K562 (cell line): ENCODE data around the gene GPM6B. TPM values are rescaled to one million over a fixed set of nuclear protein-coding genes. Genes with fewer than 3 reads are reported as not detected.

Source experiments
- ATAC-seq: fragments of 200-7000 bp; cut with Tn5 transposase; 3 replicates; pipeline ENCODE4 v1.9.1; 2020; ENCODE audit warnings: moderate library complexity
- BruUV-seq: library from RNA; stranded (reverse); fragments of 400-500 nt; replicated peaks from 2 replicates; lab custom pipeline; 2021; lab: Mats Ljungman, UMichigan
- CTCF ChIA-PET: fragments of 300-600 bp; formaldehyde crosslinking; extraction: SDS; loops from one replicate; lab custom pipeline; 2021; ENCODE audit warnings: low intra/inter-chr PET ratio; lab: Yijun Ruan, JAX
- POLR2A ChIA-PET: fragments of 300-600, 350-650 bp; sonication (Branson Sonifier 250); formaldehyde crosslinking; extraction: SDS; loops from one replicate; lab custom pipeline; 2021; ENCODE audit warnings: antibody characterized with exemption, inconsistent platforms; lab: Yijun Ruan, JAX
- DNase-seq, 4 experiments: peaks; one replicate each; pipeline versions ENCODE4 v3.0.0 to v3.0.0-alpha.2; 2011 to 2018; ENCODE audit warnings: low spot score in 3 of 4, mixed read lengths in 3 of 4; ENCODE audit errors: extremely low read depth in 1 of 4
- FAIRE-seq: peaks from 2 replicates; lab custom pipeline; 2011; peaks lifted over from hg19 to GRCh38; lab: Jason Lieb, UNC
- H2AFZ ChIP-seq: 2 replicates; pipeline ENCODE4 v1.6.0; 2011; ENCODE audit warnings: low read depth, low read length, control low read depth, inconsistent platforms
- H3K27ac ChIP-seq: fragments of 200-600 bp; 3 replicates; pipeline ENCODE4 v1.8.0; 2011; ENCODE audit warnings: low read depth, mild to moderate bottlenecking, control low read depth, inconsistent platforms, low read length, moderate library complexity, mixed read lengths; ENCODE audit errors: extremely low read depth
- H3K27me3 ChIP-seq, 2 experiments: fragments of 300-600 bp in 1 of 2; 2 replicates in 1 of 2; 3 replicates in 1 of 2; pipeline versions ENCODE4 v1.6.0 to v1.8.0; 2011; ENCODE audit warnings: inconsistent platforms in 2 of 2, low read length in 2 of 2, mild to moderate bottlenecking in 1 of 2, mixed read lengths in 1 of 2, moderate library complexity in 1 of 2; ENCODE audit not compliant: control insufficient read depth in 2 of 2, insufficient read depth in 2 of 2
- H3K36me3 ChIP-seq: fragments of 300-600 bp; 3 replicates; pipeline ENCODE4 v1.8.0; 2011; ENCODE audit warnings: mild to moderate bottlenecking, low read length, inconsistent platforms; ENCODE audit not compliant: control insufficient read depth, insufficient read depth
- H3K4me1 ChIP-seq, 2 experiments: fragments of 200-600 bp in 1 of 2; replicated peaks in 1 of 2; 2 replicates in 1 of 2; 3 replicates in 1 of 2; pipeline versions ENCODE4 v1.5.1 to v1.8.0; 2011; ENCODE audit warnings: inconsistent platforms in 2 of 2, low read length in 2 of 2, mild to moderate bottlenecking in 1 of 2, mixed read lengths in 1 of 2, moderate library complexity in 1 of 2; ENCODE audit not compliant: control insufficient read depth in 2 of 2, insufficient read depth in 2 of 2
- H3K4me2 ChIP-seq: 2 replicates; pipeline ENCODE4 v1.6.1; 2011; ENCODE audit warnings: low read length, control low read depth, inconsistent platforms, mixed read lengths; ENCODE audit not compliant: insufficient read depth
- H3K4me3 ChIP-seq: fragments of 200-600 bp; sonication (generic), shearing (Covaris generic); 2 replicates; pipeline ENCODE4 v1.5.1; 2016; ENCODE audit warnings: control low read depth, inconsistent platforms
- H3K79me2 ChIP-seq: fragments of 200-600 bp; 3 replicates; pipeline ENCODE4 v1.8.0; 2011; ENCODE audit warnings: low read length, inconsistent platforms; ENCODE audit not compliant: control insufficient read depth, insufficient read depth
- H3K9ac ChIP-seq, 2 experiments: 2 replicates each; pipeline versions ENCODE4 v1.6.0 to v1.6.1; 2011; ENCODE audit warnings: low read depth in 2 of 2, low read length in 2 of 2, control low read depth in 1 of 2, inconsistent platforms in 1 of 2, mild to moderate bottlenecking in 1 of 2, mixed read lengths in 1 of 2; ENCODE audit not compliant: insufficient read depth in 1 of 2
- H3K9me1 ChIP-seq: one replicate; pipeline ENCODE4 v1.6.0; 2011; ENCODE audit warnings: inconsistent platforms, mild to moderate bottlenecking, low read length, moderate library complexity; ENCODE audit not compliant: control insufficient read depth, insufficient read depth
- H3K9me3 ChIP-seq: replicated peaks from 2 replicates; pipeline ENCODE4 v1.5.1; 2011; ENCODE audit warnings: low read depth, low read length, inconsistent platforms; ENCODE audit not compliant: control insufficient read depth, insufficient read depth
- H4K20me1 ChIP-seq: replicated peaks from 2 replicates; pipeline ENCODE4 v1.6.1; 2011; ENCODE audit warnings: low read length, inconsistent platforms, mixed read lengths; ENCODE audit not compliant: control insufficient read depth, insufficient read depth
- BRCA1 ChIP-seq, 2 experiments: fragments of 450-650 bp in 1 of 2; sonication (generic) in 1 of 2; formaldehyde crosslinking in 1 of 2; IDR thresholded peaks; 2 replicates each; pipeline versions ENCODE4 v1.5.0 to v1.6.1; 2017 to 2020; ENCODE audit warnings: mild to moderate bottlenecking in 1 of 2, missing genetic modification reagents in 1 of 2
- CBFB ChIP-seq: sonication (generic); formaldehyde crosslinking; IDR thresholded peaks from 2 replicates; pipeline ENCODE4 v1.4.0; 2020; ENCODE audit warnings: mild to moderate bottlenecking, missing genetic modification reagents
- FOS ChIP-seq: IDR thresholded peaks from 3 replicates; pipeline ENCODE4 v1.6.1; 2011; ENCODE audit not compliant: insufficient read length; ENCODE audit errors: extremely low read depth
- FUS ChIP-seq: fragments of 200-400 bp; formaldehyde crosslinking; optimal IDR thresholded peaks from 2 replicates; pipeline ENCODE3; 2017; ENCODE audit warnings: low read depth, low read length
- LEF1 ChIP-seq: fragments of 450-650 bp; IDR thresholded peaks from 2 replicates; pipeline ENCODE4 v1.6.1; 2016; ENCODE audit warnings: mild to moderate bottlenecking
- RAD51 ChIP-seq: fragments of 450-650 bp; IDR thresholded peaks from 2 replicates; pipeline ENCODE4 v1.7.1; 2016; ENCODE audit warnings: low read depth, mild to moderate bottlenecking, borderline replicate concordance
- SRF ChIP-seq, 2 experiments: fragments of 250-450, 450-650 bp in 1 of 2; sonication (Bioruptor Pico) in 1 of 2; sonication (generic) in 1 of 2; formaldehyde crosslinking; IDR thresholded peaks; 2 replicates each; pipeline versions ENCODE4 v1.5.0 to v1.5.1; 2020 to 2022; ENCODE audit warnings: mild to moderate bottlenecking in 1 of 2, missing genetic modification reagents in 1 of 2
- SRSF9 ChIP-seq: fragments of 200-400 bp; formaldehyde crosslinking; IDR thresholded peaks from 2 replicates; pipeline ENCODE4 v1.6.1; 2017; ENCODE audit warnings: low read depth, low read length, borderline replicate concordance
- TBP ChIP-seq: optimal IDR thresholded peaks from 2 replicates; pipeline ENCODE3; 2011; ENCODE audit warnings: low read depth, low read length, improper control_type of control experiment
- TGIF2 ChIP-seq: sonication (generic); formaldehyde crosslinking; IDR thresholded peaks from 2 replicates; pipeline ENCODE4 v1.8.1; 2022; ENCODE audit warnings: mild to moderate bottlenecking, missing genetic modification reagents, moderate library complexity
- YBX1 ChIP-seq: fragments of 450-650 bp; IDR thresholded peaks from 2 replicates; pipeline ENCODE4 v1.7.1; 2016; ENCODE audit warnings: mild to moderate bottlenecking
- ZBTB8A ChIP-seq: fragments of 450-650 bp; IDR thresholded peaks from 2 replicates; pipeline ENCODE4 v1.6.1; 2018; ENCODE audit warnings: mild to moderate bottlenecking, moderate library complexity; ENCODE audit not compliant: partially characterized antibody
- WGBS: fragments of 100-300 bp; shearing (Covaris generic); methylation state at CpG from one replicate; pipeline ENCODE4 v1.1.6; 2016; ENCODE audit warnings: low coverage, mixed read lengths; ENCODE audit not compliant: insufficient coverage; ENCODE audit errors: missing lambda C conversion rate; 5-methylcytosine and 5-hydroxymethylcytosine counted together
- in situ Hi-C: fragments of 300-500 bp; cut with MboI; formaldehyde crosslinking; loops from 4 replicates; pipeline ENCODE4 v1.15.0; 2018; ENCODE audit warnings: inconsistent platforms, mixed read lengths
- intact Hi-C: fragments of 100-400 bp; cut with micrococcal nuclease; formaldehyde crosslinking; loops from 2 replicates; pipeline ENCODE4 v1.14.2; 2022
- polyA plus RNA-seq, 8 experiments: library from polyadenylated mRNA; depleted of rRNA in 4 of 8; stranded (reverse) in 5 of 8; unstranded in 3 of 8; fragments of >200 nt; fragmentation: Nextera tagmentation in 2 of 8; fragmentation: Illumina TruSeq in 1 of 8; extraction: Ambion mirVana in 2 of 8; extraction: Trizol in 1 of 8; gene quantifications; 2 replicates each; pipeline versions ENCODE4 v1.2.1 to v1.2.3, GENCODE V29; 2011 to 2014; ENCODE audit warnings: inconsistent platforms in 1 of 8, missing spikeins in 1 of 8
- total RNA-seq, 7 experiments: library from RNA; depleted of rRNA in 6 of 7; stranded (reverse); fragments of >200 nt in 6 of 7; fragmentation: Illumina TruSeq in 2 of 7; extraction: Trizol in 2 of 7; gene quantifications; 2 replicates each; pipeline versions ENCODE4 v1.2.1 to v1.2.3, GENCODE V29; 2011 to 2021; ENCODE audit warnings: low replicate concordance in 1 of 7

GPM6B gene
- total and polyA plus RNA-seq, 9 of the 15 experiments (the other 6 are each of a cell fraction or from before 2014, with no cell fraction given) = 0.14 to 0.32 TPM; not detected in 7

GRCh38 chrX:13752646-13753045 lies 64.2 kb downstream of the GPM6B start (continued):
- TF ChIP-seq SRSF9 (no peak), TGIF2 (CRISPR knock-in tag) (no peak), YBX1 (no peak), FUS (no peak), TBP (no peak), FOS (no peak)
- TF ChIP-seq, all 486 proteins: peak for 0

GRCh38 chrX:13752141-13752540 lies 64.8 kb downstream of the GPM6B start:
- BruUV-seq = no TSS peak
- H3K4me1 ChIP-seq = no peaks in the 10 kb centered on the region
- no peak for FAIRE-seq

More at GRCh38 chrX:13752141-13752540, 64.8 kb downstream of the GPM6B start:
- H3K79me2 ChIP-seq = no peaks in the 10 kb centered on the region
- POLR2A ChIA-PET = interaction anchor here (1.2 to 1.3 kb wide), 2 partner anchors 16 to 276 kb away, joined by 3 read pairs; no protein-coding TSS in a partner anchor
- no peak for TF ChIP-seq CBFB
- TF ChIP-seq RAD51 = no peak
- TF ChIP-seq ZBTB8A = no peak
- TF ChIP-seq SRF (CRISPR knock-in tag; IDR thresholded peaks at IDR 0.05) = no peak
- no peak for TF ChIP-seq LEF1
- no peak for TF ChIP-seq BRCA1 (IDR thresholded peaks at IDR 0.05)
- no peak for TF ChIP-seq BRCA1 (CRISPR knock-in tag; IDR thresholded peaks at IDR 0.05)
- no peak overlapping the region for H3K4me2 ChIP-seq
- H3K9me1 ChIP-seq = no peaks in the 10 kb centered on the region
- H3K9me3 ChIP-seq = no peaks in the 10 kb centered on the region
- CTCF ChIA-PET = no interaction called here
- H3K27me3 ChIP-seq = no peaks in the 10 kb centered on the region
- intact Hi-C loops (no loop called here), in situ Hi-C loops (no loop called here)
- no peak overlapping the region for H3K4me3 ChIP-seq
- no peaks in the 10 kb centered on the region for H4K20me1 ChIP-seq
- WGBS = 93% methylated on average over 3 of the region's 3 CpGs
- no peak overlapping the region for H3K9ac ChIP-seq
- H2AFZ ChIP-seq = no peak overlapping the region
- DNase-seq (no peak), ATAC-seq (no peak)
- peaks cover 74% of the 10 kb centered on the region for H3K36me3 ChIP-seq
- no peak overlapping the region for H3K27ac ChIP-seq
